CD4-positive, alpha-beta T cell treated with Interleukin-6 for 4 hours (primary cell): ENCODE data around the gene SLC6A12.

Experiments used
- DNase-seq: peaks from one replicate; pipeline ENCODE4 v3.0.0-alpha.2; 2020; ENCODE audit warnings: mixed read lengths

SLC6A12 gene

DNA sequence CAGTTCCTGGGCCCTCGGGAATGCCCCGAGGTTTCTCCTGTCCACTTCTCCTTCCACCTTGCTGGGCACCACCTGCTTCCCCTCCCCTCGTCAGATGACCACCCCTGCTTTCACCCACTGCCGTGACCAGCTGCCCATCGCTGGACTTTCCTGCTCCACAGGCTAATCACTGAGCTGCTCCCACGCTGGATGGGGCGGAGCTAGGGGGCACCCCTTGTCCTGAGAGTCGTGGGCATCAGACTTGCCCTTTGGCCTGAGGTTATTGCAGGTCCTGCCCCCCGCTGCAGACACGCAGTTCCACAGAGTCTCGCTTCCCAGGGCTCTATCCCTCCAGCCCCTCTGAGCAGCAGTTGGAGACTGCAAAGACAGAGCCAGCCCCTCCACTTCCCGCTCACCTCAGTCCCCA lies 427 bp downstream of the SLC6A12 start:
- DNase-seq: no peak

- DNase-seq: no peak
Observed at GRCh38 chr12:212715-213526, 1.0 kb downstream of the SLC6A12 start.

DNA sequence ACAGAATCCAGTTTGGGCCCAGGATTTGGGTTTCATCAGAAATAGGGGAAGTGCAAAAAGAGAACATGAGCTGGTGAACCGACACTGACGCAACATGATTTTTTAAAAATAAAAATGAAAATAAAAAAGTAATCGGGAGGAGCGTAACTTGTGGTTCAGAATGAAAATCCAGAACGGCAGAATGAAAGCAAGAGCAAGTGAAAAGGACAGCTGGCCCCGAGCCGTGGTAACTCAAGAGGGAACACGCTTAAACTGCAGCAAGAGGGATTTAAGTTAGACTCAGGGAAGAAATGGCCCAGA lies 1.6 kb downstream of the SLC6A12 start:
- DNase-seq: no peak

- no peak for DNase-seq
Observed at GRCh38 chr12:211639-212414, 2.1 kb downstream of the SLC6A12 start.

DNA sequence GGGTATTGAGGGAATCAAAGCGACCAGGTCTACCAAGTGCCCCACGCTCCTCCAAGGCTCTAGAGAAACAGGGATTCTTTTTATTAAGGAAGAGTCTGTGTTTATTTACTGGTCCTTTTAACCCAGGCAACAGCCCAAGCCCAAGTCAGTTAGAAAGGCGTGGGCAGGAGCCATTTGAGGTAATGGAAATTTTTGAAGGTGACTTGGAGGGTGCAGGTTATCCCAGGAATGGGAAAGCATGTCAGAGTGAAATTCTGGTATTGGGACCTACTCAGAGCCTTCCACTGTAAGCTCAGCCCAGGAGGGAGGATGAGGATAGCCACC lies 2.9 kb downstream of the SLC6A12 start:
- no peak for DNase-seq

DNA sequence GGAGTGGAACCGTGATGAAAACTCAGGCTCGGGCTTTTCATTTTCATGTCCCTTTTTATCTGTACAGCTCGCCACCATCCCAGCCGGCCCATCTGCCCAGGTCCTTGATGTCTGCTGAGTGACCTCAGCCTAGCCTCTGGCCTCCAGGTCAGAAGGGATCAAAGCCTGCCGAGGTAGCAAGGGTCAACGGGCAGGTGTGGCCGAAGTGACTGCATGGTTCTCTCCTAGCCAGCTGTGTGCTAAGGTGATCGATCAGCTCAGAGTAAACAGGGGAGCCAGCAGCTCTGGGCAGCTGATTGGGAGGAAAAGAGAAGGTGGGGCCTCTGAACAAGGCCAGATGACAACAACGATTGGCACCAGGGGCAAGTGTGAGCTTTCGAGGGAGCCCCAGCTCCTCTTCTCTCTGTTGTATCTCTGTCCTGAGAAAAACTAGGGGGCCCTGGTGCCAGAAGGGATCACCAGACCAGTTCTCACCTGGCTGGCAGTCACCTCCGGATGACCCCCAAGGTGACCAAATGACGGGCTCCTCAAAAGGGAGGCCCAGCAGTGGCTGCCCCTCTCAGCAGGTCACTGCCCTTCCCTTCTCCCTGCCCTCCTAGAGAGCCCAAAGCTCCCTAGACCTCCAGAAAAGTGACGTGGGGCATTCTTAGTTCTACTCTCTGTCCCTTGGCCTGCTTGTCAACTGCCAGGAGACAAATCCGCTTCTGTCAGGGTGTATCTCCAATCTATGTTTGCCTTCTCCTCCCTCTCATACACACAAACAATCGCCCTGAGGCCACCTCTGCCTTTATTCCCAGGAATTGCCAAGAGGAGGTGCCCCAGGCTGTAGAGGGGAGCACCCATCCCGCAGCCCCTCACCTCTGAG lies 3.4 kb downstream of the SLC6A12 start:
- no peak for DNase-seq

- DNase-seq: no peak
Observed at GRCh38 chr12:209851-210250, 4.1 kb downstream of the SLC6A12 start.

- DNase-seq: no peak
Observed at GRCh38 chr12:209246-209645, 4.7 kb downstream of the SLC6A12 start.

DNA sequence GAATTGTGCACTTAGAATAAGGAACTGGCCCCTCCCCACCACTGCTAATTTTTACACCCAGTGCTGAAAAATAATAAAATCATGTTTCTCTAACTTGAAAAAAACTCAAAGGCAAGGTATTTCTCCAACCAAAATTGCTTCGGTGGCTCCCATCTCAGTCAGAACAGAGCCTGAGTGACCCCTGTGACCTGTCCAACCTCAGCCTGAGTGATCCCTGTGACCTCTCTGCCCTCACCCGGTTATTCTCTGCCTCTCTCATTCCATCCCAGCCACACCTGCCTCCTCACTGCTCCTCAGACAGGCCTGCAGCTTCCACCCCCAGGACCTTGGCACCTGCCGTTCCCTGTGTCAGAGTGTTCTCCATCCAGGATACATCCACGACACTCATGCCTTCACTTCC lies 5.1 kb downstream of the SLC6A12 start:
- no peak for DNase-seq

DNA sequence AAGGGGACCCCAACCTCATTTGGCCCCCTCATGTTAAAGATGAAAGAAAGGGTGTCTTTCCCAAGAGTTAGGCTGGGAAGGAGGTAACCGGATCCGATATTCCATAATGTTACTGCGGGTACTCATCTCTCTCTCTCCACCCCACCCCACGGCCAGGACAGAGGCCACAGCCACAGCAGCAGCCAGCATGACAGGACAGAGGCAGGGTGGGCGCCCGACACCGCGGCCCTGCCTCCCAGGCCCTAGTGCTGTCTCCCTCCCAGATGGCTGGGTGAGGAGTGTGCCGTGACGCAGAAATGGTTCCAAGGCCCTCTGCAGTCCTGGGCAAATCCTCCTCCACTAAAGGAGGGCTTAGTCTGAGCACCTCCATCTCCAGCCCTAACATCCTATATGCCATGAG lies 6.2 kb downstream of the SLC6A12 start:
- DNase-seq: no peak

DNA sequence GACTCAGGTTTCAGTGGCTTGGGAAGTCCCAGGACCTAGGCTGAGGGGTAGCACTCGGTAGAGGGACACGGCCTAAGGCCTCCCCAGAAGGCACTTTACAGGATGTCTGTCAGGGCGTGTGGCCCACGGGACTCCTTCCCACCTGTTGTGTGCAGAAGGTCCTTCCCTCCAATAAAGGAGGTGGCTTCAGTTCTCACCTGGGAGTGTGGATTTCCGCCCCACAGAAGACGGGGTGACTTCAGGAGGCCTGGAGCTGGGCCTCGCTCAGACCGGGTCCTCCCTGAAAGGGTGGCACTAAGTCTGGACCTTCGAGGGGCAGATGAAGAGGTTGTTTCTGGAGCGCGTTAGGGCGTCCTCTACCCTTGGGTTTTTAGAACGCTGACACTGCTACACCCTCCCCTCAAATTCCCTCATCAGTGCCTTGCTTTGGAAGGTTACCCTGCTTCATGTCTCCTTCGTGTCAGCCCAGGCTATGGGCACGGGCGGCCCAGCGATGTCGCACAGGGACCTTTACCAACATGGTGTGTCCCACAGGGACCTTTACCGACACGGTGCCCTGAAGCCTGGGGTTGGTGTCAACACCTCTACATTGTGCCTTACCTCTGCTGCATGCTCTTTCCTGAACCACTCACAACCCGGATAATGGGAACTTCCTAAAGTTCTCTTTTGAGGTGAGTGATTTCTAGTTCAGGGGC lies 7.1 kb downstream of the SLC6A12 start:
- no peak for DNase-seq

- no peak for DNase-seq
Observed at GRCh38 chr12:205026-205425, 8.9 kb downstream of the SLC6A12 start.

DNA sequence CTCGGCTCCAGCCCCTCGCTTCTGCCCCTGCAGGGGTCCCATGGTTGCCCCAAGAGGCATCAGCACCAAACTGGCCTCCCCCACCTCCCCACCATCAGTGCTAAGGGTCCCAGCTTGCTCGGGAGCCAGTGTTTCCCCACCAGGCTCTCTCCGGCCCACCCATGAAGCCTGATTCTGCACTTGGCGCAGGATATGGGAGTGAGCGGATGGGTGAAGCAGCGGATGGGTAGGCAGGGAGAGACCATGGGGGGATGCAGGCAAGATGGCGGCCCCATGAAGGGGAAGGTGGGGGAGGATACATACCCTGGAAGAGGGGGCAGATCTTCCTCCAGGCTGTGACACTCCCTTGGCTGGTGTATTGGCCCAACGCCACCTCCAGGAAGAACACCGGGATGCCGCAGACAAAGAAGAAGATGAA lies 9.7 kb downstream of the SLC6A12 start:
- DNase-seq: no peak

DNA sequence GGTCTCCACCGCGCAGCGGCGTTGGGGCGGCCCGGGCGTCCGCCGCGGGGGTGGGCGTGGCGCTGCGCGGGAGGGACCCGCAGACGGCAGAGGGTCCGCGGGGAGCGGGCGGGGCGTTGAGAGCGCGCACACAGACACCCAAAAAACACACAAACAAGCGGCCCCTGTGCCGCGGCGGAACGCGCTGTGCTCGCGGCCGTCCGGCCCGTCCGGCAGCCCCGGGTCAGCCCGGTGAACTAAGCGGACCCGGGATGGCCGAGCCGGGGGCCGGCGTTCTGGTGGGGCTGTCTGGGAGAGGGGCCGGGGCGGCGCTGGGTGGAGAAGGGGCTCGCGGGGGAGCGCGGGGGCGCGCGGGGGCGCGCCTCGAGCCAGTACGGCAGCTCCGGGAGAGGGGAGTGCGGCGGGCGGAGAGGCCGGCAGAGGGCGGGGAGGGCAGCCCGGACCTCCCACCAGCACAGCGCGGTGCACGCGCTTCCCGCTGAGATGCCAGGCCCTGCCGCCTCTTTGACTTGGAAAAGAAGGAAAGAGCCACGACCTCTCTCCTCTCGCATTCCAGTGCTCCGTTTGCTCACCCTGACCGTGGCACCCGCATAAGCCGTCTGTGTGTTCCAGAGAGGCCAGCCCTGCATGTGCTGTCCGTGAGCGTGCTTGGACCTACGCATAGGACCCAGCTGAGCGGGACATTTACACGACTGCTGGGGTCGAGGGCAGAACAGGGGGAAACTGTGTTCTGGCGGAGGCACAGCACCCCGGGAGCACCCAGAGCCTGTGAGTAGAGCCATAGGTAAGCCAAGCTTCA lies 10.3 kb downstream of the SLC6A12 start:
- DNase-seq: no peak

DNA sequence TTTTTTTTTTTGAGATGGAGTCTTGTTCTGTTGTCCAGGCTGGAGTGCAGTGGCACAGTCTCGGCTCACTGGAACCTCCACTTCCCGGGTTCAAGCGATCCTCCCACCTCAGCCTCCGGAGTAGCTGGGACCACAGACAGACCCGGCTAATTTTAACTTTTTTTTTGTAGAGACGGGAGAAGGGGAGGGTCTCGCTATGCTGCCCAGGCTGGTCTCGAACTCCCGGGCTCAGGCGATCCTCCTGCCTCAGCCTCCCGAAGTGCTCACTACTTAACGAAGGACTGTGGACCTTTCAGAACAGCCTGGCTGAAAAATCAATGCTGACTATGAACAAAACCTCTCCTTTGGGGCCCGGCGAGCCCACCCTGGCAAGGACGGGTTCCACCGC lies 10.9 kb downstream of the SLC6A12 start:
- no peak for DNase-seq

DNA sequence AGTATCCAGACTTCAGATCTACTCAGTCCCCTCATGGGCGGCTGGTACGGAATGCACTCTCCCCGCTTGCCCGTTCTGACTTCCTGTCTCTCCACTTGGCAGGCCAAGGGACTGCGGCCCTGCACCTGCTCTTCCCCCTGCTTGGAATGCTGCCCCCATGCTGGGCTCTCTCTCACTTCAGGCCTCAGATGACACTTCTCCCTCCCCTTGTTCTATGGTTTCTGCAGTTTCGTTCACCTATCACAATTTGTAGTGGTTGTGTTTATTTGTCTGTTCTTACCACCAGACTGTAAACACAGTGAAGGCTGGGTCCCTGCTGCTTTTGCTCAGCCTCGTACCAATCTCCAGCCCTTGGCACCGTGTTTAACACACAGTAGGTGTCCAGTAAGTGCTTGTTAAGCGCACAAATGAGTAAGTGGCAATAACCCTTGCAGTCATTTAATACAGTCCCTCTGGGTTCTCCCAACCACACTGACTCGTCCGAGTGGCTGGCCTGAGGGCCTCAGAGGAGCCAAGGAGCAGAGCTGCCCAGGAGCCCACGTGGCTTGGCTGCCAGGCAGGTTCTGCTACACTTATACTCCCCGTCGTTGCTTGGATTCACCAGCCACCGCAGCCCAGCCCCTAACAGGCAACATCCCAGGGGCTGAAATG lies 11.8 kb downstream of the SLC6A12 start:
- DNase-seq: no peak

DNA sequence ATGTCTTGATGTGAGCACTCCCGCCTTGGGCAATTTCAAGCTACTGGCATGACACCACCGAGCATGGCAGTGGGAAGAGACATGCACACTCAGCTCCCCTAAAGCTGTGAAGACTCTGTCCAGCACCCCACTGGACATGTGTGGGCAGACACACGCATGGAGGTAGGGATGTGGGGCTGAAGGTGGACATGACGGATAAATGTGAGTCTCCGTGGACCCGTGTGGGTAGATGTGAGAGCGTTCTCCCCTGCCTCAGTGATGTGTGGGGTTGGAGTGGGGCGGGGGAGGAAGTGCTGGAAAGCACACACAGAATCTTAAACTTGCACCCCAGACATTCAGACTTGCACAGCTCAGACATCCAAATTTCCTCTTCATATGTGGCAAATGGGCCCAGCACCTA lies 12.6 kb downstream of the SLC6A12 start:
- DNase-seq: no peak

GRCh38 chr12:198705-199104 lies 15.3 kb downstream of the SLC6A12 start:
- DNase-seq: no peak

DNA sequence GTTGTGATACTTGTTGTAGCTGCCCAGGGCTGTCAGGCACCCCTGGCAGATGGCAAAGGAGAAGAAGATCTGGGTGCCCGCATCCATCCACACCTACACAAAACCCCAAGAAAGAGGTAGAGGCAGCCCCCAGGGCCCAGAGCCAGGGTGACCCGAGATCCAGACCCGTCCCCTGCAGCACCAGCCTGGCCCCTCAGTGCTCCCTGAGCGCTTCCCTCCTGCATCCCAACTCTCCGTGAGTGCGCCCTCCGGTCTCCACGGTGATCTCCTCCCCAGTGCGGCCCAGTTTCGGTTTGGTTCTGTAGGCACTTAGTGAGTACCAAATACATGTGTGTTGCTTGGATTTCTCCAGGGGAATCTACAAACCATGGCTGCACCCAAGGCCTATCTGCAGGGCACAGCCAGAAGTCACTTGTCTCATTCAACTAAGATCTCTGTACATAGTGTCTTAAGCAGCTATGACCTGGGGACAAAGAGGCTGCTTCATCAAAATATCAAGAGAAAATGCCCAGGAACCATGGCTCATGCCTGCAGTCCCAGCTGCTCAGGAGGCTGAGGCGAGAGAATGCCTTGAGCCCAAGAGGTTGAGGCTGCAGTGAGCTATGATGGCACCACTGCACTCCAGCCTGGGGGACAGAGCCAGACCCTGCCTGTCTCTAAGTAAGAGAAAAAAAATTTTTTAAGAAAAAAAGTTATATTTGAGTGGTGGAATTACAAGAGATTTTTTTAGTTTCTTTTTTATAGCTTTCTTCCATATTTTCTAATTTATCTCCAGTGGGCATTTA lies 15.9 kb downstream of the SLC6A12 start:
- DNase-seq: no peak

DNA sequence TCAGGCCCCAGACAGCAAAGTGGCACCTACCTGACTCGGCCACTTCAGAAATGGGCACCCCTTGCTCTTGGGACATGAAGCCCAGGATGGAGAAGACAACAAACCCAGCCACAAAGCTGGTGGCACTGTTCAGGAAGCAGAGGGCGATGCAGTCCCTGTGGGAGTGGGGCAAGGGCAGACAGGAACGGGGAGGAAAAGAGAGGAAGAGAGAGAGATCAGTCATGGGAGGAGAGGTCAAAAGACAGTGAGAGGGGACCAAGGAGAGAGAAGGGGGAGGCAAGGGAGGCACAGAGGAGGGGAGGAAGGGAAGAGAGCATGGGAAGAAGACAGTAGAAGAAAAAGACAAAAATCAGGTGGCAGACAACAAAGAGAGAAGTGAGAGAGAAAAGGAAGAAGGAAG lies 16.6 kb downstream of the SLC6A12 start:
- DNase-seq: no peak

DNA sequence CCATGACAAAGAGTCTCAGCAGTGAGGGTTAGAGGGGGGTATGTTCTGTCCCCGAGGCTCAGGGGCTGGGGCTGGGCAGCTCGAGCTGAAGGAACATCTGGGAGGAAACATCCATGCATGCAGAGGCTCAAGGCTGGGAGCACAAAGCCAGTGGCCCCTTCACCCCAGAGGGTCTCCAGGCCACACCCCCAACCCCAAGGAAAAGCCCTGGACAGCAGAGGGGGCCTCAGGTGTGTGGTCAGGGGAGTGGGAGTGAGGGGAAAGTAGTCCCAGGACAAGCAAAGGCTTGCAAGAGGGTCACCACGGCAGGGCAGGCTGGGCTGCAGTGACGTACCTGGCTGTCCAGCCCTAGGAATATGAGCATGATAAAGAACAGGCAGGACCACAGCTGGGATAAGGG lies 17.5 kb downstream of the SLC6A12 start:
- DNase-seq: no peak
